ENCODE results near the gene RNF8.

DNA sequence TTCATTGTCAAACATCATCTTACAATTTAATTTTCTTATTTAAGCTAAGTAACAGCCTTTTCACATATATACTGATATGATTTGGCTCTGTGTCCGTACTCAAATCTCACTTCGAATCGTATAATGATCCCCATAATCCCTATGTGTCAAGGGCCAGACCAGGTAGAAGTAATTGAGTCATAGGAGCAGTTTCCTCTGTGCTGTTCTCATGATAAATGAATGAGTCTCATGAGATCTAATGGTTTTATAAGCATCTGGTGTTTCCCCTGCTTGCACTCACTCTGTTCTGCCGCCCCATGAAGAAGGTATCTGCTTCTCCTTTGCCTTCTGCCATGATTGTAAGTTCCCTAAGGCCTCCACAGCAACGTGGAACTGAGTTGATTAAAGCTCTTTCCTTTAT lies 54.2 kb downstream of the RNF8 start:
- TF ChIP-seq YY1 (IDR thresholded peaks at IDR 0.05; ENCODE audit: insufficient read depth, insufficient read length) (no peak), ZNF274 (IDR thresholded peaks at IDR 0.05; ENCODE audit: low read depth, low read length) (no peak), SUZ12 (IDR thresholded peaks at IDR 0.05; ENCODE audit: extremely low read depth, insufficient read depth, insufficient read length) (no peak)
